Ammon's horn (tissue), 1 donor: ENCODE results near the gene MRLN.
A peak's percentile ranks its signal among the peaks of the same experiment; 100 is the strongest.

Experiments used
- DNase-seq: peaks from one replicate; pipeline ENCODE4 v3.0.0-alpha.2; 2016; ENCODE audit warnings: low spot score

MRLN gene

GRCh38 chr10:59705931-59706330 lies 47.3 kb downstream of the MRLN start:
- DNase-seq = no peak

- no peak for DNase-seq
These were observed 48.6 kb downstream of the MRLN start for GRCh38 chr10:59704630-59705029.

GRCh38 chr10:59702347-59702746 lies 50.9 kb downstream of the MRLN start:
- DNase-seq = no peak

GRCh38 chr10:59700709-59701108 lies 52.5 kb downstream of the MRLN start:
- DNase-seq = no peak

- DNase-seq = peak; percentile 41
These were observed 54.9 kb downstream of the MRLN start for GRCh38 chr10:59698326-59698725.

GRCh38 chr10:59695637-59696036 lies 57.6 kb downstream of the MRLN start:
- DNase-seq = no peak

GRCh38 chr10:59694936-59695335 lies 58.3 kb downstream of the MRLN start:
- no peak for DNase-seq

GRCh38 chr10:59692113-59692512 lies 61.1 kb downstream of the MRLN start:
- no peak for DNase-seq

GRCh38 chr10:59688921-59689351 lies 64.3 kb downstream of the MRLN start:
- DNase-seq = no peak

GRCh38 chr10:59687657-59688056 lies 65.6 kb downstream of the MRLN start:
- no peak for DNase-seq
